Spleen (tissue), 7 donors: ENCODE results near the gene TAF10.

Experiments
- CTCF ChIP-seq, 11 experiments: fragments of 200-600 bp in 7 of 11; fragments of 450-650 bp in 4 of 11; sonication (generic) in 4 of 11; IDR thresholded peaks in 8 of 11; conservative IDR thresholded peaks in 3 of 11; 1 replicate in 7 of 11; 2 replicates in 4 of 11; pipeline versions ENCODE4 v1.4.0 to v1.8.0; 2016 to 2021; ENCODE audit warnings: antibody characterized with exemption in 11 of 11, inconsistent platforms in 4 of 11, mild to moderate bottlenecking in 1 of 11
- POLR2A ChIP-seq, 3 donors: fragments of 450-650 bp; IDR thresholded peaks; one replicate each; pipeline ENCODE4 v1.5.1; 2017; ENCODE audit warnings: antibody characterized with exemption in 3 of 3, mild to moderate bottlenecking in 1 of 3
- POLR2AphosphoS5 ChIP-seq, 3 donors: sonication (generic); formaldehyde crosslinking; IDR thresholded peaks; one replicate each; pipeline ENCODE4 v1.5.1; 2017; ENCODE audit warnings: antibody characterized with exemption in 3 of 3
- donor health status: DM: no; HTN: no; CAD: no; lungs with moderate emphysema.
- donor health status: DM: no; HTN: no; CAD: no.
- donor health status: DM: no; HTN: no; CAD: no.

DNA sequence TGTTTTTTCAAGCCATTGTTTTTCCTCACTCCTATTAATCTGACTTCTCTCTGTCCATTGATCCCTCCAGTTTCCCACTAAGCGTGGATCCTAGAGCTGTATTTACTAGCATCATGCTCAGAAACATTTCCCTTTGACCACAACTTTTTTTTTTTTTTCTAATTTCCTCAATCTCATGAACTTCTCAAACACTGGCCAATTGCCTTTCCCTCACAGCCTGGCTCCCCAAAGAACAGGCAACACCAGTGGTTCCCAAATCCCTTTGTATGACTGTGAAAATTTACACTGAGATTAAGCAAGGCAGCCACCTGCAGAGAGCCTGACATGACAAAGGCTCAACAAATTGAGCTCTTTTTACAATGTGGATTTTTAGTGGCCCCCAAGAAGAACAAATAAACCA lies 8.6 kb upstream of the TAF10 start:
- no peak for TF ChIP-seq POLR2AphosphoS5 (IDR thresholded peaks at IDR 0.05)
- no peak for TF ChIP-seq CTCF (IDR thresholded peaks at IDR 0.05 in 8 of 11, conservative IDR thresholded peaks at IDR 0.05 in 3 of 11)
- TF ChIP-seq POLR2A (IDR thresholded peaks at IDR 0.05): no peak
